ENCODE results near the gene TMEM175. TPM values are rescaled to one million over a fixed set of nuclear protein-coding genes. Genes with fewer than 3 reads are reported as not detected.

Gene TMEM175
- polyA plus RNA-seq, 1 donor (not counting 4 experiments of a cell fraction or from before 2014, with no cell fraction given) = 23.2 TPM

- dilution Hi-C loops (cut with MboI; ENCODE audit: extremely low pct_ligation_motif_present, low sequenced_read_pairs) = no loop called here
Measured at GRCh38 chr4:1002631-1003251, 70.5 kb downstream of the TMEM175 start.

GRCh38 chr4:1003271-1004070 lies 71.2 kb downstream of the TMEM175 start:
- Histone ChIP-seq H3K4me3 (ENCODE audit: control insufficient read depth in 2 of 3, extremely low read depth in 1 of 3, insufficient read depth in 2 of 3, low read depth in 1 of 3, low read length in 3 of 3) (no peak overlapping the region), H4K20me1 (ENCODE audit: control insufficient read depth, extremely low read depth, insufficient read depth, low read length) (no peaks in the 10 kb centered on the region), H2AFZ (ENCODE audit: control insufficient read depth, low read length) (no peak overlapping the region), H3K27ac (ENCODE audit: control insufficient read depth, insufficient read depth, low read length) (no peak overlapping the region), H3K36me3 (ENCODE audit: control insufficient read depth in 2 of 2, extremely low read depth in 1 of 2, insufficient read depth in 2 of 2, low read length in 2 of 2) (no peaks in the 10 kb centered on the region), H3K27me3 (ENCODE audit: control insufficient read depth, extremely low read depth, insufficient read depth, low read length) (peaks cover 85% of the 10 kb centered on the region), H3K9ac (ENCODE audit: control insufficient read depth, extremely low read depth, insufficient read depth, low read length) (no peak overlapping the region), H3K4me1 (ENCODE audit: control insufficient read depth, extremely low read depth, insufficient read depth, low read length) (no peaks in the 10 kb centered on the region), H3K9me1 (ENCODE audit: control insufficient read depth, extremely low read depth, insufficient read depth, low read length) (no peaks in the 10 kb centered on the region), H3K79me2 (ENCODE audit: control insufficient read depth, insufficient read depth, low read length) (no peaks in the 10 kb centered on the region), H3K9me3 (ENCODE audit: control insufficient read depth, low read depth, low read length) (no peaks in the 10 kb centered on the region), H3K4me2 (ENCODE audit: control insufficient read depth, extremely low read depth, insufficient read depth, low read depth, low read length) (no peak overlapping the region)
- FAIRE-seq = no peak
- dilution Hi-C loops (cut with MboI; ENCODE audit: extremely low pct_ligation_motif_present, low sequenced_read_pairs) = no loop called here
- TF ChIP-seq EZH2 (IDR thresholded peaks at IDR 0.05; ENCODE audit: low read length) (peak; percentile 67), CTCF (optimal IDR thresholded peaks at IDR 0.05 in 1 of 3, IDR thresholded peaks at IDR 0.05 in 1 of 3, conservative IDR thresholded peaks at IDR 0.05 in 1 of 3; ENCODE audit: extremely low read depth in 1 of 3, insufficient read depth in 2 of 3, low read length in 3 of 3) (no peak)
- DNase-seq (ENCODE audit: low read depth, low spot score) = no peak

More at GRCh38 chr4:1002631-1003251, 70.5 kb downstream of the TMEM175 start:
- H3K36me3 ChIP-seq (ENCODE audit: control insufficient read depth in 2 of 2, extremely low read depth in 1 of 2, insufficient read depth in 2 of 2, low read length in 2 of 2) = no peaks in the 10 kb centered on the region
- DNase-seq (ENCODE audit: low read depth, low spot score) (no peak), FAIRE-seq (no peak)
- no peaks in the 10 kb centered on the region for H4K20me1 ChIP-seq (ENCODE audit: control insufficient read depth, extremely low read depth, insufficient read depth, low read length)
- TF ChIP-seq CTCF (optimal IDR thresholded peaks at IDR 0.05 in 1 of 3, IDR thresholded peaks at IDR 0.05 in 1 of 3, conservative IDR thresholded peaks at IDR 0.05 in 1 of 3; ENCODE audit: extremely low read depth in 1 of 3, insufficient read depth in 2 of 3, low read length in 3 of 3) = no peak
- no peak for TF ChIP-seq EZH2 (IDR thresholded peaks at IDR 0.05; ENCODE audit: low read length)
- H3K9ac ChIP-seq (ENCODE audit: control insufficient read depth, extremely low read depth, insufficient read depth, low read length) = no peak overlapping the region
- no peaks in the 10 kb centered on the region for H3K4me1 ChIP-seq (ENCODE audit: control insufficient read depth, extremely low read depth, insufficient read depth, low read length)
- H3K9me3 ChIP-seq (ENCODE audit: control insufficient read depth, low read depth, low read length) = no peaks in the 10 kb centered on the region
- H2AFZ ChIP-seq (ENCODE audit: control insufficient read depth, low read length) = no peak overlapping the region
- H3K27me3 ChIP-seq (ENCODE audit: control insufficient read depth, extremely low read depth, insufficient read depth, low read length) = peaks cover 85% of the 10 kb centered on the region
- no peaks in the 10 kb centered on the region for H3K79me2 ChIP-seq (ENCODE audit: control insufficient read depth, insufficient read depth, low read length)
- no peak overlapping the region for H3K4me2 ChIP-seq (ENCODE audit: control insufficient read depth, extremely low read depth, insufficient read depth, low read depth, low read length)
- H3K4me3 ChIP-seq (ENCODE audit: control insufficient read depth in 2 of 3, extremely low read depth in 1 of 3, insufficient read depth in 2 of 3, low read depth in 1 of 3, low read length in 3 of 3) = no peak overlapping the region
- H3K27ac ChIP-seq (ENCODE audit: control insufficient read depth, insufficient read depth, low read length) = no peak overlapping the region
- no peaks in the 10 kb centered on the region for H3K9me1 ChIP-seq (ENCODE audit: control insufficient read depth, extremely low read depth, insufficient read depth, low read length)
